CD14-positive monocyte (primary cell): Measurements from ENCODE around the gene GRID1. TPM values are rescaled to one million over a fixed set of nuclear protein-coding genes. Genes with fewer than 3 reads are reported as not detected.

Experiments
- DNase-seq, 3 donors: peaks; one replicate each; pipeline ENCODE4 v3.0.0-alpha.2; 2011 to 2022
- H2AFZ ChIP-seq: 2 replicates; pipeline ENCODE4 v1.6.0; 2012; ENCODE audit warnings: mild to moderate bottlenecking, low read depth, low read length, inconsistent platforms; ENCODE audit not compliant: insufficient read depth, poor library complexity, severe bottlenecking
- H3K27ac ChIP-seq, 2 donors: 1 replicate in 1 of 2; 2 replicates in 1 of 2; pipeline ENCODE4 v1.5.1; 2012 to 2013; ENCODE audit warnings: low read length in 2 of 2, control low read depth in 1 of 2, inconsistent platforms in 1 of 2, low read depth in 1 of 2, mild to moderate bottlenecking in 1 of 2
- H3K27me3 ChIP-seq, 2 donors: one replicate each; pipeline versions ENCODE4 v1.6.0 to v1.6.1; 2011 to 2013; ENCODE audit warnings: low read length in 2 of 2; ENCODE audit not compliant: control insufficient read depth in 2 of 2, insufficient read depth in 2 of 2
- H3K36me3 ChIP-seq, 2 donors: replicated peaks in 1 of 2; 1 replicate in 1 of 2; 2 replicates in 1 of 2; pipeline versions ENCODE4 v1.5.1 to v1.6.1; 2012 to 2013; ENCODE audit warnings: low read length in 2 of 2, control low read depth in 1 of 2, inconsistent platforms in 1 of 2, mild to moderate bottlenecking in 1 of 2; ENCODE audit not compliant: insufficient read depth in 2 of 2, control insufficient read depth in 1 of 2
- H3K4me1 ChIP-seq, 2 donors: 1 replicate in 1 of 2; 2 replicates in 1 of 2; pipeline versions ENCODE4 v1.5.1 to v1.6.1; 2012 to 2013; ENCODE audit warnings: low read length in 2 of 2, control low read depth in 1 of 2, inconsistent platforms in 1 of 2, mild to moderate bottlenecking in 1 of 2, moderate library complexity in 1 of 2; ENCODE audit not compliant: insufficient read depth in 2 of 2, control insufficient read depth in 1 of 2
- H3K4me2 ChIP-seq: replicated peaks from 2 replicates; pipeline ENCODE3; 2012; ENCODE audit warnings: low read length, moderate library complexity, mild to moderate bottlenecking; ENCODE audit not compliant: poor library complexity, severe bottlenecking; ENCODE audit errors: extremely low read depth
- H3K4me3 ChIP-seq, 3 experiments: fragments of 200-600 bp in 1 of 3; sonication (generic) in 1 of 3; replicated peaks in 1 of 3; 1 replicate in 2 of 3; 2 replicates in 1 of 3; pipeline ENCODE4 v1.5.1; 2011 to 2013; ENCODE audit warnings: low read length in 3 of 3, mild to moderate bottlenecking in 3 of 3, control low read depth in 2 of 3, low read depth in 2 of 3, inconsistent platforms in 1 of 3, moderate library complexity in 1 of 3
- H3K79me2 ChIP-seq: 2 replicates; pipeline ENCODE4 v1.6.0; 2012; ENCODE audit warnings: mild to moderate bottlenecking, control low read depth, inconsistent platforms, low read length, moderate library complexity; ENCODE audit not compliant: insufficient read depth
- H3K9ac ChIP-seq: 2 replicates; pipeline ENCODE4 v1.6.0; 2017; ENCODE audit warnings: low read length, mild to moderate bottlenecking; ENCODE audit not compliant: insufficient read depth, poor library complexity, severe bottlenecking
- H3K9me3 ChIP-seq, 2 donors: replicated peaks in 1 of 2; 1 replicate in 1 of 2; 2 replicates in 1 of 2; pipeline versions ENCODE4 v1.5.1 to v1.6.1; 2012 to 2013; ENCODE audit warnings: low read length in 2 of 2, control low read depth in 1 of 2; ENCODE audit not compliant: control insufficient read depth in 1 of 2, insufficient read depth in 1 of 2
- H4K20me1 ChIP-seq: 2 replicates; pipeline ENCODE4 v1.6.0; 2012; ENCODE audit warnings: mild to moderate bottlenecking, low read length, control low read depth, moderate library complexity; ENCODE audit not compliant: insufficient read depth
- H3K27ac Mint-ChIP-seq, 7 donors: one replicate each; pipeline ENCODE4 v1.8.0; 2020; ENCODE audit warnings: mild to moderate bottlenecking in 7 of 7, mixed read lengths in 7 of 7, moderate library complexity in 6 of 7, inconsistent platforms in 2 of 7
- H3K27me3 Mint-ChIP-seq, 3 donors: one replicate each; pipeline ENCODE4 v1.8.0; 2021 to 2022; ENCODE audit warnings: low read depth in 3 of 3, mild to moderate bottlenecking in 3 of 3, mixed read lengths in 3 of 3, moderate library complexity in 3 of 3, inconsistent platforms in 1 of 3
- H3K36me3 Mint-ChIP-seq, 2 donors: one replicate each; pipeline ENCODE4 v1.8.0; 2020; ENCODE audit warnings: mixed read lengths in 2 of 2, inconsistent platforms in 1 of 2, mild to moderate bottlenecking in 1 of 2
- H3K4me1 Mint-ChIP-seq: one replicate; pipeline ENCODE4 v1.8.0; 2020; ENCODE audit warnings: mild to moderate bottlenecking, mixed read lengths
- H3K4me3 Mint-ChIP-seq, 2 donors: one replicate each; pipeline ENCODE4 v1.8.0; 2020; ENCODE audit warnings: mild to moderate bottlenecking in 2 of 2, mixed read lengths in 2 of 2, moderate library complexity in 1 of 2
- H3K9me3 Mint-ChIP-seq, 7 donors: one replicate each; pipeline ENCODE4 v1.8.0; 2020 to 2022; ENCODE audit warnings: mixed read lengths in 7 of 7, mild to moderate bottlenecking in 6 of 7, moderate library complexity in 6 of 7, inconsistent platforms in 2 of 7
- WGBS: methylation state at CpG from one replicate; pipeline ENCODE4 v1.1.5; 2013; ENCODE audit warnings: missing lambda C conversion rate; ENCODE audit not compliant: insufficient coverage; 5-methylcytosine and 5-hydroxymethylcytosine counted together
- intact Hi-C, 2 donors: fragments of 100-400 bp; cut with micrococcal nuclease; formaldehyde crosslinking; loops; one replicate each; pipeline versions ENCODE4 v1.15.0 to v1.15.1; 2023
- polyA plus RNA-seq, 3 donors: library from polyadenylated mRNA; depleted of rRNA in 1 of 3; unstranded in 2 of 3; stranded (reverse) in 1 of 3; fragments of 300-500 nt in 2 of 3; fragments of >200 nt in 1 of 3; fragmentation: Illumina TruSeq in 2 of 3; gene quantifications; 1 replicate in 2 of 3; 2 replicates in 1 of 3; pipeline ENCODE4 v1.2.3, GENCODE V29; 2012 to 2021
- TF ChIP-seq, protein P1 (sequence below): fragments of 200-600 bp; IDR thresholded peaks from one replicate; pipeline ENCODE4 v1.8.0; 2022; ENCODE audit warnings: antibody characterized with exemption, mild to moderate bottlenecking

The GRID1 gene
- polyA plus RNA-seq, 3 donors = not detected

DNA sequence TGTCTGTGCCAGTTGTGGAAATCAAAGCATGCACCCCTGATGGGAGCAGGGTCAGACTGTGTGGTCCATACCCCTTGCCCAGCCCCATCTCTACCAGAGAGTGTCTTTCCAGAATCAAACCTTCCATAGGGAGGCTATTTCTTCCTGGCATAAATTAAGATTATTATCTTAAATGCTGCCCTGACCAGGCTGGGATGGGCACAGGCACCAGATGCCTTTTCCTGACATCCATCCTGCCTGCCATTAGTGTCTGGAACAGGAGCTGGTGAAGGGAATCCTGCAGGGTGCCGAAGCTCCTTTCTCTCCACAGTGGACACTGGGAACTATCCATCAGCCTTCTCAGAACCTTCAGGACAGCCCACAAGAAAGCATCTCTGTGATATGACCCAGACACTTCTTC lies 296.3 kb downstream of the GRID1 start:
- Mint-ChIP-seq H3K27ac (no peak overlapping the region), H3K9me3 (no peaks in the 10 kb centered on the region), H3K4me1 (no peaks in the 10 kb centered on the region), H3K36me3 (no peaks in the 10 kb centered on the region), H3K4me3 (no peak overlapping the region), H3K27me3 (peaks cover 3 to 8% (median 4%) of the 10 kb centered on the region in 3 donors)
- no peak overlapping the region for H3K27ac ChIP-seq
- no CpG with 5 or more reads among the region's 1 CpG for WGBS
- no peaks in the 10 kb centered on the region for H3K27me3 ChIP-seq
- no peaks in the 10 kb centered on the region for H3K4me1 ChIP-seq
- H3K4me2 ChIP-seq = no peak overlapping the region
- no peaks in the 10 kb centered on the region for H3K79me2 ChIP-seq
- no peaks in the 10 kb centered on the region for H4K20me1 ChIP-seq
- H3K36me3 ChIP-seq = no peaks in the 10 kb centered on the region
- no peak overlapping the region for H3K9ac ChIP-seq
- H2AFZ ChIP-seq = no peak overlapping the region
- no peaks in the 10 kb centered on the region for H3K9me3 ChIP-seq
- intact Hi-C loops = no loop called here
- H3K4me3 ChIP-seq = no peak overlapping the region
- DNase-seq = no peak
- TF ChIP-seq, protein P1, sequence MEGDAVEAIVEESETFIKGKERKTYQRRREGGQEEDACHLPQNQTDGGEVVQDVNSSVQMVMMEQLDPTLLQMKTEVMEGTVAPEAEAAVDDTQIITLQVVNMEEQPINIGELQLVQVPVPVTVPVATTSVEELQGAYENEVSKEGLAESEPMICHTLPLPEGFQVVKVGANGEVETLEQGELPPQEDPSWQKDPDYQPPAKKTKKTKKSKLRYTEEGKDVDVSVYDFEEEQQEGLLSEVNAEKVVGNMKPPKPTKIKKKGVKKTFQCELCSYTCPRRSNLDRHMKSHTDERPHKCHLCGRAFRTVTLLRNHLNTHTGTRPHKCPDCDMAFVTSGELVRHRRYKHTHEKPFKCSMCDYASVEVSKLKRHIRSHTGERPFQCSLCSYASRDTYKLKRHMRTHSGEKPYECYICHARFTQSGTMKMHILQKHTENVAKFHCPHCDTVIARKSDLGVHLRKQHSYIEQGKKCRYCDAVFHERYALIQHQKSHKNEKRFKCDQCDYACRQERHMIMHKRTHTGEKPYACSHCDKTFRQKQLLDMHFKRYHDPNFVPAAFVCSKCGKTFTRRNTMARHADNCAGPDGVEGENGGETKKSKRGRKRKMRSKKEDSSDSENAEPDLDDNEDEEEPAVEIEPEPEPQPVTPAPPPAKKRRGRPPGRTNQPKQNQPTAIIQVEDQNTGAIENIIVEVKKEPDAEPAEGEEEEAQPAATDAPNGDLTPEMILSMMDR = no peak

DNA sequence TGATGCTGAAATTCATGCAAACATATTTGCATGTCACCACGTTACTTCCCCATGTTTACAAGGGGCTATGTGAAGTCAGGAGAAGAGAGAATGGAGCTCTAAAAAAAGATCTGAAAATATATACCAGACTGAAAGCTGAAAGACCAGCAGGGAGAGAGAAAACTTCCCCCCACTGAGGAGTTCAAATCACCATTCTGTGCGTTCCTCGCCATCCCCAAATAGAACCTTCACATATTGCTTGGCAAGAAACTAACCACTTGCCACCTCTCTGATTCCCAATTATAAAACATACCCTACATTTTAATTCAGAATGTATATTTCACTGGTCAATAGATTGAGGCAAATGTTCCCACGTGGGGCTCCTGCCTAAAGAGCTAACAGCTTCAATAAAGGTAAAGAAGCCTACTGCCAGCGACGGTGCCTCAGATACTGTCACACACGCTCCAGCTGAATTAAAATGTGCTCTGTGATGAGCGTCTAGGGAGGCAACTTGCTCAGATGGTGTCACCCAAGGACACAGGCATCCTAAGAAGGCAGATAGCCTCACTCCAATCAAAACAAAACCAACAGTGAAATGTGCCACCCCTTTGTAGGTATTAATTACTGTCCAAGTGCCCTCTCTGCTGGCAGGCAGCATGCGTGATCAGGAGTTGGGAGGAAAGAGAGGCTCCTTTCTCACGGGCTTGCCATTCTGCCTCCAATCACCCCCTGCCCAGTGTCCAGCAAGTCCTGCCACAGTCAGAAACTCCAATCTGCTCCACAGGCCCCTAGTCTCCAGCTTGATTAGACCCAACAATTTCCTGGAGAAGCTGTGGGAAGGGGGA lies 298.2 kb downstream of the GRID1 start:
- Histone ChIP-seq H3K9ac (no peak overlapping the region), H3K4me2 (no peak overlapping the region), H3K4me3 (no peak overlapping the region), H4K20me1 (no peaks in the 10 kb centered on the region), H3K27ac (no peak overlapping the region), H3K9me3 (no peaks in the 10 kb centered on the region), H3K79me2 (no peaks in the 10 kb centered on the region), H3K36me3 (no peaks in the 10 kb centered on the region), H3K4me1 (no peaks in the 10 kb centered on the region), H2AFZ (no peak overlapping the region), H3K27me3 (no peaks in the 10 kb centered on the region)
- no peak overlapping the region for H3K27ac Mint-ChIP-seq
- intact Hi-C loops = no loop called here
- WGBS = 96% methylated on average over 5 of the region's 10 CpGs
- no peak overlapping the region for H3K4me3 Mint-ChIP-seq
- H3K27me3 Mint-ChIP-seq = peaks cover 4 to 9% (median 5%) of the 10 kb centered on the region in 3 donors
- no peaks in the 10 kb centered on the region for H3K36me3 Mint-ChIP-seq
- no peaks in the 10 kb centered on the region for H3K4me1 Mint-ChIP-seq
- DNase-seq = no peak
- no peaks in the 10 kb centered on the region for H3K9me3 Mint-ChIP-seq
- TF ChIP-seq, protein P1 = no peak
